GM23338 (cell line): ENCODE results near the gene SENP6.

Experiments
- CREB1 ChIP-seq: fragments of 250-450 bp; sonication (Bioruptor Pico); IDR thresholded peaks from 2 replicates; pipeline ENCODE4 v1.5.0; 2020; ENCODE audit warnings: low read depth, mild to moderate bottlenecking, moderate library complexity
- CTCF ChIP-seq, 2 experiments: fragments of 200-600 bp in 1 of 2; sonication (generic) in 1 of 2; conservative IDR thresholded peaks; 2 replicates each; pipeline versions ENCODE4 v1.5.1 to v1.6.1; 2016 to 2017; ENCODE audit warnings: antibody characterized with exemption in 2 of 2, low read depth in 2 of 2, mild to moderate bottlenecking in 2 of 2, moderate library complexity in 1 of 2
- ETS1 ChIP-seq: IDR thresholded peaks from 2 replicates; pipeline ENCODE4 v1.6.1; 2016; ENCODE audit warnings: antibody characterized with exemption
- EZH2 ChIP-seq: fragments of 200-600 bp; sonication (generic); IDR thresholded peaks from one replicate; pipeline ENCODE4 v1.8.0; 2017; ENCODE audit warnings: antibody characterized with exemption, mild to moderate bottlenecking, low read depth; ENCODE audit not compliant: unreplicated experiment
- EZH2phosphoT487 ChIP-seq: fragments of 200-600 bp; sonication (generic); IDR thresholded peaks from one replicate; pipeline ENCODE4 v1.8.1; 2018; ENCODE audit warnings: antibody characterized with exemption; ENCODE audit not compliant: unreplicated experiment
- JUNB ChIP-seq: IDR thresholded peaks from one replicate; pipeline ENCODE4 v1.6.1; 2016; ENCODE audit warnings: antibody characterized with exemption; ENCODE audit not compliant: unreplicated experiment
- NANOG ChIP-seq: IDR thresholded peaks from 2 replicates; pipeline ENCODE4 v1.6.1; 2016; ENCODE audit warnings: antibody characterized with exemption, borderline replicate concordance
- POLR2AphosphoS5 ChIP-seq: IDR thresholded peaks from 2 replicates; pipeline ENCODE4 v1.6.1; 2016; ENCODE audit warnings: antibody characterized with exemption, low read depth
- REST ChIP-seq: IDR thresholded peaks from one replicate; pipeline ENCODE4 v1.6.1; 2018; ENCODE audit warnings: antibody characterized with exemption; ENCODE audit not compliant: unreplicated experiment
- ZNF331 ChIP-seq: fragments of 250-450 bp; sonication (Bioruptor Pico); IDR thresholded peaks from 2 replicates; pipeline ENCODE4 v1.5.0; 2020; ENCODE audit warnings: low read depth, mild to moderate bottlenecking, moderate library complexity

- TF ChIP-seq CTCF (conservative IDR thresholded peaks at IDR 0.05; ENCODE audit: low read depth in 2 of 2) (no peak), EZH2 (no peak), REST (no peak), ETS1 (no peak), EZH2phosphoT487 (no peak), POLR2AphosphoS5 (peak; percentile 8; the same call in 1 of the 2 replicates), JUNB (no peak), CREB1 (0 out of 2 replicates have a peak, but pooled peaks have one; percentile 16), ZNF331 (CRISPR knock-in tag) (no peak), NANOG (no peak)
These were observed 796 bp downstream of the SENP6 start for GRCh38 chr6:75602246-75603105.
